GM12892 (cell line): ENCODE results near the gene EGFL8.
"Not testable (repeated sequence)": the region's sequence is repeated elsewhere in the genome, so short reads cannot be mapped to it uniquely, and the experiment has no call there.

ENCODE experiments used
- POLR2A ChIP-seq: IDR thresholded peaks from 2 replicates; pipeline ENCODE4 v1.6.1; 2011; ENCODE audit warnings: low read depth, low read length, control low read depth
- POLR2AphosphoS5 ChIP-seq: IDR thresholded peaks from 2 replicates; pipeline ENCODE4 v1.6.1; 2011; ENCODE audit warnings: low read depth, low read length, control low read depth
- TAF1 ChIP-seq: IDR thresholded peaks from 2 replicates; pipeline ENCODE4 v1.6.1; 2011; ENCODE audit warnings: low read depth, mild to moderate bottlenecking, control low read depth, low read length, borderline replicate concordance

DNA sequence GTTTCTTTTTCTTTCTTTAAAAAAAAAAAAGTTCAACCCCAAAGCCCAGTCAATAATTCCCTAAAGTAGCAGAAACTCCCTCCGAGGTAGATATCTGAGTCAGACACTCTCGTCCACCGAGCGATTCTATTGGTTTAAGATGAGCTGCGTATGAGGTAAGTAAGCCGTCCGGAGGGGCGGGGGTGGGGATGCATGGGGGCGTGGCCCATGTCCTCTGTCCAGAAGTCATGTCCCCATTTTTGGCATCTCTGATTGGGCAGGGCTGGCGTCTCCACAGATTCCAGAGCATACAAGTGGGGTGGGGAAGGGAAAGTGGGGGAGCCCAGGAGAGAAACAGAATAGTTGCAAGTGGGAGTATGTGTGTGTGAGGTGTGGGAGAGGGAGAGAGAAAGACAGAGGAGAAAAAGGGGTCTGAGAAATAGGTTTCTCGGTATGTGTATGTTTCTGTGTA lies 21.3 kb downstream of the EGFL8 start:
- not testable (repeated sequence) for TF ChIP-seq TAF1, POLR2AphosphoS5, POLR2A
